ENCODE results near the gene PFN1.
"Not testable (repeated sequence)": the region's sequence is repeated elsewhere in the genome, so short reads cannot be mapped to it uniquely, and the experiment has no call there.

The PFN1 gene

GRCh38 chr17:4945176-4945943 lies 3.0 kb downstream of the PFN1 start:
- DNase-seq: no peak

GRCh38 chr17:4944554-4945175 lies 3.7 kb downstream of the PFN1 start:
- no peak for DNase-seq

- DNase-seq: no peak
Observed at GRCh38 chr17:4944163-4944553, 4.2 kb downstream of the PFN1 start.

GRCh38 chr17:4942760-4943508 lies 5.4 kb downstream of the PFN1 start:
- DNase-seq: no peak

- DNase-seq: no peak
Observed at GRCh38 chr17:4941319-4941610, 7.1 kb downstream of the PFN1 start.

- no peak for DNase-seq
Observed at GRCh38 chr17:4940555-4941318, 7.6 kb downstream of the PFN1 start.

GRCh38 chr17:4939796-4940554 lies 8.4 kb downstream of the PFN1 start, which contains the start of the genes RNF167 and SLC25A11:
RNF167 (plus strand) TSS chr17:4940268; CDS start chr17:4940910, 642 bp downstream.
SLC25A11 (minus strand) TSS chr17:4940046; CDS start chr17:4939910, 136 bp downstream.
- peak; percentile 100 for DNase-seq

GRCh38 chr17:4939546-4939795 lies 8.9 kb downstream of the PFN1 start:
- DNase-seq: no peak

- DNase-seq: no peak
Observed at GRCh38 chr17:4938688-4939545, 9.4 kb downstream of the PFN1 start.

GRCh38 chr17:4938069-4938491 lies 10.2 kb downstream of the PFN1 start:
- no peak for DNase-seq

GRCh38 chr17:4937553-4937952 lies 10.8 kb downstream of the PFN1 start:
- DNase-seq: no peak

GRCh38 chr17:4936436-4936835 lies 11.9 kb downstream of the PFN1 start:
- no peak for DNase-seq

- DNase-seq: no peak
Observed at GRCh38 chr17:4935650-4936049, 12.7 kb downstream of the PFN1 start.

- DNase-seq: peak; percentile 39
Observed at GRCh38 chr17:4934173-4934979, 14.0 kb downstream of the PFN1 start.

- DNase-seq: no peak
Observed at GRCh38 chr17:4933646-4934045, 14.7 kb downstream of the PFN1 start.

GRCh38 chr17:4932756-4933155 lies 15.6 kb downstream of the PFN1 start:
- DNase-seq: no peak

GRCh38 chr17:4931963-4932362 lies 16.4 kb downstream of the PFN1 start, which contains the start of gene GP1BA:
GP1BA (plus strand) TSS chr17:4932277; CDS start chr17:4932605, 328 bp downstream.
- DNase-seq: no peak

- no peak for DNase-seq
Observed at GRCh38 chr17:4928881-4929280, 19.4 kb downstream of the PFN1 start.

- not testable (repeated sequence) for DNase-seq
Observed at GRCh38 chr17:4926577-4927335, 21.6 kb downstream of the PFN1 start.

- no peak for DNase-seq
Observed at GRCh38 chr17:4921320-4921719, 27.0 kb downstream of the PFN1 start.
